Thyroid gland (tissue), 4 donors: ENCODE data around the gene ZNF804A.

ENCODE experiments used
- CTCF ChIP-seq, 6 experiments: fragments of 200-600 bp in 3 of 6; fragments of 450-650 bp in 3 of 6; sonication (generic) in 3 of 6; IDR thresholded peaks; one replicate each; pipeline ENCODE4 v1.5.1; 2016 to 2019; ENCODE audit warnings: antibody characterized with exemption in 6 of 6, mild to moderate bottlenecking in 2 of 6, inconsistent platforms in 1 of 6, moderate library complexity in 1 of 6
- POLR2A ChIP-seq, 2 donors: fragments of 450-650 bp; IDR thresholded peaks; one replicate each; pipeline ENCODE4 v1.6.1; 2017; ENCODE audit warnings: antibody characterized with exemption in 2 of 2, mild to moderate bottlenecking in 2 of 2, moderate library complexity in 1 of 2

GRCh38 chr2:184680825-184681224 lies 82.5 kb downstream of the ZNF804A start:
- TF ChIP-seq CTCF (IDR thresholded peaks at IDR 0.05) (no peak), POLR2A (IDR thresholded peaks at IDR 0.05) (no peak)
